Fibroblast of lung (primary cell): Measurements from ENCODE around the gene JAZF1. TPM values are rescaled to one million over a fixed set of nuclear protein-coding genes. Genes with fewer than 3 reads are reported as not detected.
A peak's percentile ranks its signal among the peaks of the same experiment; 100 is the strongest.

ENCODE experiments used
- DNase-seq, 2 donors: peaks; one replicate each; pipeline versions ENCODE4 v3.0.0 to v3.0.0-alpha.2; 2010; ENCODE audit warnings: low read depth in 2 of 2
- H2AFZ ChIP-seq: 2 replicates; pipeline ENCODE4 v1.5.1; 2012; ENCODE audit warnings: low read length, control low read depth, inconsistent platforms
- H3K27ac ChIP-seq: 2 replicates; pipeline ENCODE4 v1.5.1; 2011; ENCODE audit warnings: low read length, control low read depth; ENCODE audit not compliant: insufficient read depth
- H3K27me3 ChIP-seq: 2 replicates; pipeline ENCODE4 v1.5.1; 2011; ENCODE audit warnings: mild to moderate bottlenecking, low read length; ENCODE audit not compliant: control insufficient read depth, insufficient read depth
- H3K36me3 ChIP-seq: 2 replicates; pipeline ENCODE4 v1.5.1; 2011; ENCODE audit warnings: low read length; ENCODE audit not compliant: control insufficient read depth, insufficient read depth
- H3K4me1 ChIP-seq: 2 replicates; pipeline ENCODE4 v1.5.1; 2011; ENCODE audit warnings: low read length; ENCODE audit not compliant: control insufficient read depth, insufficient read depth; ENCODE audit errors: extremely low read depth
- H3K4me2 ChIP-seq: 2 replicates; pipeline ENCODE4 v1.5.1; 2011; ENCODE audit warnings: low read length, control low read depth; ENCODE audit not compliant: insufficient read depth; ENCODE audit errors: extremely low read depth
- H3K4me3 ChIP-seq, 4 experiments: fragments of 200-600 bp in 1 of 4; sonication (generic) in 1 of 4; replicated peaks in 1 of 4; 2 replicates each; pipeline ENCODE4 v1.5.1; 2011 to 2016; ENCODE audit warnings: low read length in 4 of 4, low read depth in 3 of 4, mild to moderate bottlenecking in 3 of 4, control low read depth in 2 of 4, inconsistent platforms in 1 of 4, mixed read lengths in 1 of 4; ENCODE audit not compliant: insufficient read depth in 1 of 4; ENCODE audit errors: control extremely low read depth in 1 of 4
- H3K79me2 ChIP-seq: 2 replicates; pipeline ENCODE4 v1.5.1; 2012; ENCODE audit warnings: mild to moderate bottlenecking, low read length, inconsistent platforms; ENCODE audit not compliant: control insufficient read depth, insufficient read depth
- H3K9ac ChIP-seq: 2 replicates; pipeline ENCODE4 v1.5.1; 2011; ENCODE audit warnings: mild to moderate bottlenecking, low read length, control low read depth; ENCODE audit not compliant: insufficient read depth
- H3K9me3 ChIP-seq: 2 replicates; pipeline ENCODE4 v1.5.1; 2012; ENCODE audit warnings: low read depth, low read length; ENCODE audit not compliant: control insufficient read depth, insufficient read depth
- H4K20me1 ChIP-seq: 2 replicates; pipeline ENCODE4 v1.5.1; 2011; ENCODE audit warnings: low read length; ENCODE audit not compliant: control insufficient read depth, insufficient read depth; ENCODE audit errors: extremely low read depth
- CTCF ChIP-seq, 2 donors: IDR thresholded peaks in 1 of 2; conservative IDR thresholded peaks in 1 of 2; 1 replicate in 1 of 2; 2 replicates in 1 of 2; pipeline ENCODE4 v1.5.1; 2011 to 2012; ENCODE audit warnings: low read length in 2 of 2, control low read depth in 1 of 2, inconsistent platforms in 1 of 2, low read depth in 1 of 2, mild to moderate bottlenecking in 1 of 2
- EZH2 ChIP-seq: IDR thresholded peaks from 2 replicates; pipeline ENCODE4 v1.5.1; 2012; ENCODE audit warnings: low read length, control low read depth, mild to moderate bottlenecking; ENCODE audit errors: missing control alignments
- polyA plus RNA-seq, 2 donors: library from polyadenylated mRNA; depleted of rRNA in 1 of 2; stranded (reverse) in 1 of 2; unstranded in 1 of 2; fragments of >200 nt; gene quantifications; 2 replicates each; pipeline ENCODE4 v1.2.1, GENCODE V29; 2011 to 2012; ENCODE audit warnings: missing spikeins in 1 of 2
- total RNA-seq: library from RNA; depleted of rRNA; stranded (reverse); fragments of >200 nt; gene quantifications from 2 replicates; pipeline ENCODE4 v1.2.1, GENCODE V29; 2014

Gene JAZF1
- total and polyA plus RNA-seq, 2 donors (not counting 1 experiment from before 2014, with no cell fraction given) = 9.1 to 9.3 TPM

- TF ChIP-seq CTCF (conservative IDR thresholded peaks at IDR 0.05 in 1 of 2, IDR thresholded peaks at IDR 0.05 in 1 of 2; ENCODE audit: low read depth in 1 of 2, low read length in 2 of 2) (no peak), EZH2 (no peak)
- Histone ChIP-seq H3K36me3 (no peaks in the 10 kb centered on the region), H3K27me3 (no peaks in the 10 kb centered on the region), H3K79me2 (no peaks in the 10 kb centered on the region), H3K27ac (no peak overlapping the region), H3K4me2 (no peak overlapping the region), H3K4me3 (no peak overlapping the region), H3K4me1 (no peaks in the 10 kb centered on the region), H4K20me1 (no peaks in the 10 kb centered on the region), H3K9ac (no peak overlapping the region), H3K9me3 (no peaks in the 10 kb centered on the region), H2AFZ (no peak overlapping the region)
- DNase-seq = peak in 1 of 2 donors; percentile 42
These were observed 151.5 kb downstream of the JAZF1 start for GRCh38 chr7:28029051-28029450.

- Histone ChIP-seq H3K9me3 (no peaks in the 10 kb centered on the region), H3K79me2 (no peaks in the 10 kb centered on the region), H3K4me3 (no peak overlapping the region), H4K20me1 (no peaks in the 10 kb centered on the region), H2AFZ (no peak overlapping the region), H3K4me1 (no peaks in the 10 kb centered on the region), H3K4me2 (no peak overlapping the region), H3K27me3 (no peaks in the 10 kb centered on the region), H3K27ac (no peak overlapping the region), H3K36me3 (no peaks in the 10 kb centered on the region), H3K9ac (no peak overlapping the region)
- DNase-seq = no peak
- TF ChIP-seq EZH2 (no peak), CTCF (conservative IDR thresholded peaks at IDR 0.05 in 1 of 2, IDR thresholded peaks at IDR 0.05 in 1 of 2; ENCODE audit: low read depth in 1 of 2, low read length in 2 of 2) (no peak)
These were observed 152.1 kb downstream of the JAZF1 start for GRCh38 chr7:28028471-28028870.

GRCh38 chr7:28026237-28026636 is 154.4 kb downstream of the JAZF1 start:
- Histone ChIP-seq H3K79me2 (no peaks in the 10 kb centered on the region), H3K9ac (no peak overlapping the region), H3K4me1 (no peaks in the 10 kb centered on the region), H3K27me3 (no peaks in the 10 kb centered on the region), H3K4me3 (no peak overlapping the region), H3K4me2 (no peak overlapping the region), H3K36me3 (no peaks in the 10 kb centered on the region), H2AFZ (no peak overlapping the region), H3K27ac (no peak overlapping the region), H3K9me3 (no peaks in the 10 kb centered on the region), H4K20me1 (no peaks in the 10 kb centered on the region)
- DNase-seq = no peak
- no peak for TF ChIP-seq CTCF (conservative IDR thresholded peaks at IDR 0.05 in 1 of 2, IDR thresholded peaks at IDR 0.05 in 1 of 2; ENCODE audit: low read depth in 1 of 2, low read length in 2 of 2)
- TF ChIP-seq EZH2 = no peak
